Coronary artery (tissue), 2 donors: ENCODE measurements around the gene GRID1.

Source experiments
- DNase-seq: peaks from one replicate; pipeline ENCODE4 v3.0.0-alpha.2; 2017; ENCODE audit warnings: low spot score
- H3K27ac ChIP-seq, 2 donors: fragments of 200-600 bp; sonication (generic); one replicate each; pipeline ENCODE4 v1.5.1; 2016 to 2019
- H3K4me3 ChIP-seq: fragments of 200-600 bp; sonication (generic); 2 replicates; pipeline ENCODE4 v1.5.1; 2016; ENCODE audit warnings: mild to moderate bottlenecking, moderate library complexity
- CTCF ChIP-seq: fragments of 200-600 bp; sonication (generic); IDR thresholded peaks from one replicate; pipeline ENCODE4 v1.5.1; 2019; ENCODE audit warnings: antibody characterized with exemption

The GRID1 gene

GRCh38 chr10:86374664-86375063 is 8.1 kb upstream of the GRID1 start:
- no peak for TF ChIP-seq CTCF
- H3K27ac ChIP-seq, result no peak overlapping the region
- H3K4me3 ChIP-seq, result no peak overlapping the region
- DNase-seq, result peak; percentile 61

GRCh38 chr10:86373828-86374227 is 7.2 kb upstream of the GRID1 start:
- DNase-seq, result peak; percentile 19
- no peak overlapping the region for H3K27ac ChIP-seq
- no peak for TF ChIP-seq CTCF
- no peak overlapping the region for H3K4me3 ChIP-seq

- peak; percentile 28 for DNase-seq
- Histone ChIP-seq H3K4me3 (no peak overlapping the region), H3K27ac (no peak overlapping the region)
- TF ChIP-seq CTCF, result no peak
Observed at GRCh38 chr10:86373251-86373650, 6.7 kb upstream of the GRID1 start.

GRCh38 chr10:86372784-86373239 is 6.2 kb upstream of the GRID1 start:
- DNase-seq, result peak; percentile 31
- no peak for TF ChIP-seq CTCF
- Histone ChIP-seq H3K27ac (no peak overlapping the region), H3K4me3 (no peak overlapping the region)

- TF ChIP-seq CTCF, result no peak
- Histone ChIP-seq H3K27ac (no peak overlapping the region), H3K4me3 (no peak overlapping the region)
- peak; percentile 36 for DNase-seq
Observed at GRCh38 chr10:86372119-86372783, 5.7 kb upstream of the GRID1 start.

GRCh38 chr10:86371691-86372090 is 5.1 kb upstream of the GRID1 start:
- TF ChIP-seq CTCF, result no peak
- DNase-seq, result peak; percentile 64
- no peak overlapping the region for H3K4me3 ChIP-seq
- no peak overlapping the region for H3K27ac ChIP-seq

GRCh38 chr10:86371116-86371515 is 4.5 kb upstream of the GRID1 start:
- no peak overlapping the region for H3K4me3 ChIP-seq
- H3K27ac ChIP-seq, result no peak overlapping the region
- peak; percentile 31 for DNase-seq
- TF ChIP-seq CTCF, result no peak
